Neutrophil (primary cell): ENCODE results near the gene MDM2.

Experiments used
- H3K27ac ChIP-seq: fragments of 200-600 bp; sonication (generic); 2 replicates; pipeline ENCODE4 v1.5.1; 2016; ENCODE audit warnings: mild to moderate bottlenecking, moderate library complexity
- H3K27me3 ChIP-seq: fragments of 200-600 bp; sonication (generic); 2 replicates; pipeline ENCODE4 v1.6.0; 2016; ENCODE audit warnings: mild to moderate bottlenecking
- H3K36me3 ChIP-seq: fragments of 200-600 bp; sonication (generic); 2 replicates; pipeline ENCODE4 v1.5.1; 2017
- H3K4me1 ChIP-seq, 2 experiments: fragments of 200-600 bp in 1 of 2; sonication (generic) in 1 of 2; 1 replicate in 1 of 2; 2 replicates in 1 of 2; pipeline versions ENCODE4 v1.5.1 to v1.6.1; 2013 to 2016; ENCODE audit warnings: low read depth in 1 of 2, low read length in 1 of 2, mild to moderate bottlenecking in 1 of 2, moderate library complexity in 1 of 2; ENCODE audit not compliant: control insufficient read depth in 1 of 2, insufficient read depth in 1 of 2
- H3K4me3 ChIP-seq, 2 experiments: fragments of 200-600 bp in 1 of 2; sonication (generic) in 1 of 2; 1 replicate in 1 of 2; 2 replicates in 1 of 2; pipeline ENCODE4 v1.5.1; 2013 to 2016; ENCODE audit warnings: low read depth in 1 of 2, low read length in 1 of 2, mild to moderate bottlenecking in 1 of 2, moderate library complexity in 1 of 2
- H3K9me3 ChIP-seq: fragments of 200-600 bp; sonication (generic); 2 replicates; pipeline ENCODE4 v1.5.1; 2016
- CTCF ChIP-seq: fragments of 200-600 bp; sonication (generic); IDR thresholded peaks from 2 replicates; pipeline ENCODE4 v1.5.1; 2016; ENCODE audit warnings: antibody characterized with exemption

Gene MDM2

GRCh38 chr12:68791897-68792481 is 16.0 kb upstream of the MDM2 start:
- H3K36me3 ChIP-seq = no peaks in the 10 kb centered on the region
- TF ChIP-seq CTCF = no peak
- H3K27ac ChIP-seq = no peak overlapping the region
- H3K4me1 ChIP-seq = peaks cover 15 to 19% of the 10 kb centered on the region in 2 experiments
- H3K9me3 ChIP-seq = no peaks in the 10 kb centered on the region
- H3K4me3 ChIP-seq = no peak overlapping the region
- H3K27me3 ChIP-seq = no peaks in the 10 kb centered on the region

GRCh38 chr12:68792952-68793351 is 15.0 kb upstream of the MDM2 start:
- Histone ChIP-seq H3K27me3 (no peaks in the 10 kb centered on the region), H3K4me1 (peaks cover 7 to 9% of the 10 kb centered on the region in 2 experiments), H3K9me3 (no peaks in the 10 kb centered on the region), H3K36me3 (no peaks in the 10 kb centered on the region), H3K27ac (peak overlapping the region; percentile 1), H3K4me3 (no peak overlapping the region)
- no peak for TF ChIP-seq CTCF

GRCh38 chr12:68793436-68793835 is 14.5 kb upstream of the MDM2 start:
- H3K27ac ChIP-seq = peak overlapping the region; percentile 1
- H3K4me3 ChIP-seq = no peak overlapping the region
- H3K36me3 ChIP-seq = no peaks in the 10 kb centered on the region
- TF ChIP-seq CTCF = no peak
- peaks cover 2 to 4% of the 10 kb centered on the region in 2 experiments for H3K4me1 ChIP-seq
- H3K9me3 ChIP-seq = no peaks in the 10 kb centered on the region
- H3K27me3 ChIP-seq = no peaks in the 10 kb centered on the region

GRCh38 chr12:68793975-68794652 is 13.9 kb upstream of the MDM2 start:
- H3K36me3 ChIP-seq = no peaks in the 10 kb centered on the region
- H3K27ac ChIP-seq = no peak overlapping the region
- H3K9me3 ChIP-seq = no peaks in the 10 kb centered on the region
- no peak overlapping the region for H3K4me3 ChIP-seq
- H3K4me1 ChIP-seq = no peaks in the 10 kb centered on the region
- no peaks in the 10 kb centered on the region for H3K27me3 ChIP-seq
- TF ChIP-seq CTCF = no peak

DNA sequence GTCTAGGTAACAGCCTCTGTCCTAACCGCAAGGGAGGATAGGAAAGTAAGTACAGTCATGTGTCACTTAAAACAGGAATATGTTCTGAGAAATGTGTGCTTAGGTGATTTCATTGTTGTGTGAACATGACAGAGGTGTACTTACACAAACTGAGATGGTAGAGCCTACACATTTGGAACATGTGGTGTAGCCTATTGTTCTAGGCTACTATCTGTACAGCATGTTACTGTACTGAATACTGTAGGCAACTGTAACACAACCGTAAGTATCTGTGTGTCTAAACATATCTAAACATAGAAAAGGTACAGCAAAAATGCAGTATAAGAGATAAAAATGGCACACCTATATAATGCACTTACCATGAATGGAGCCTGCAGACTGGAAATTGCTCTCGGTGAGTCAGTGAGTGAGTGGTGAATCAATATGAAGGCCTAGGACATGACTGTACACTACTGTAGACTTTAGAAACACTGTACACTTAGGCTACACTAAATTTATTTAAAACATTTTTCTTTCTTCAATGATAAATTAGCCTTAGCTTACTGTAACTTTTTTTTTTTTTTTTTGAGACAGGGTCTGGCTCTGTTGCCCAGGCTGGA is 13.2 kb upstream of the MDM2 start:
- H3K36me3 ChIP-seq = no peaks in the 10 kb centered on the region
- H3K27me3 ChIP-seq = no peaks in the 10 kb centered on the region
- no peak overlapping the region for H3K4me3 ChIP-seq
- no peak overlapping the region for H3K27ac ChIP-seq
- no peaks in the 10 kb centered on the region for H3K9me3 ChIP-seq
- TF ChIP-seq CTCF = no peak
- H3K4me1 ChIP-seq = no peaks in the 10 kb centered on the region
